Kidney tubule cell (primary cell): ENCODE results near the gene DPP4.
"Not testable (repeated sequence)": the region's sequence is repeated elsewhere in the genome, so short reads cannot be mapped to it uniquely, and the experiment has no call there.

Experiments
- DNase-seq: peaks from one replicate; pipeline ENCODE4 v3.0.0-alpha.2; 2018; ENCODE audit warnings: low spot score

DPP4 gene

DNA sequence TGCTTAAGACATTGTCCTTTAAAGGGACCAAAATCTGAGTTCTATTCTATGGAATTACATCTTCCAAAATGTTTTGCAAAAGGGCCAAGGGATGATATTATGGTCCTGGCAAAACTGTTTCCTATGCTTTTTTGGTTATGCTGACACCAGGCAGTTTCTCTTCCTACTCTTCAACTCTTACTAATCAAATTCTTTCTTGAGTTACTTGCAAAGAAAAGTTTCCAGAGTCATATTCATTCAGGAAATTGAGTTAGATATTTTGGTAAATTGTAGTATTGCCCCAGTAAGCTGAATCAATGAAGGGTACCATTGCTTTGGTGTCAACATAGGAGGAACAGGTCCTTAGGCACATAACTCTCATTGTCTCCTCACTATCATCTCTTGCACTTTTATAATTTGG lies 118.8 kb downstream of the DPP4 start:
- no peak for DNase-seq

DNA sequence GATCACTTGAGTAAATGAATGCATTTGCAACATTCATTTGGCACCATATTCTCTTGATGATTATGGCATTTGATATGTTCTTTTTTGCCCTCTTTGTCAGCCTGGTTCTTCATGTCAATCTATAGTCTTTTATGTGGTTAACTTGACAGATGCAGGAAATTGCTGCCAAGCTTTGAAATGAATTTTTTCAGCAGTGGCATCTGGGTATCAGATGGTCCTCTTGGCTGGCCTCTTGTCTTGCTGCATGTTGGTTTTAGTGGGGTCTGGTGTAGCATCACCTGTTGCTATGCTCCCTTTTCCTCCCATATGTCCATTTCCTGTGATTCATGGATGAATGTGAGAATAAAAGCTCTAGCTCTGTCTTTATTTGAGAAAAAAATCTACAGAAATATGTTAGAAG lies 119.9 kb downstream of the DPP4 start:
- no peak for DNase-seq

DNA sequence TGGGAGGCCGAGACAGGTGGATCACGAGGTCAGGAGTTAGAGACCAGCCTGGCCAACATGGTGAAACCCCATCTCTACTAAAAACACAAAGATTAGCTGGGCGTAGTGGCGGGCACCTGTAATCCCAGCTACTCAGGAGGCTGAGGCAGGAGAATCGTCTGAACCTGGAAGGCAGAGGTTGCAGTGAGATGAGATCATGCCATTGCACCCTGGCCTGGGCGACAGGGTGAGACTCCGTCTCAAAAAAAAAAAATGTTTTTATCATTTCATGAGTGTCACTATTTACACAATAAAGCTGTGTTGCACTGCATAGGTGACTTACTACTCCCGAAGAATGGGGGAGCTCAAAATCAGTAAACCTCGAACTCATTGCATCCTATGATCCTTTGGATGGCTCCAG lies 120.6 kb downstream of the DPP4 start:
- DNase-seq = not testable (repeated sequence)

DNA sequence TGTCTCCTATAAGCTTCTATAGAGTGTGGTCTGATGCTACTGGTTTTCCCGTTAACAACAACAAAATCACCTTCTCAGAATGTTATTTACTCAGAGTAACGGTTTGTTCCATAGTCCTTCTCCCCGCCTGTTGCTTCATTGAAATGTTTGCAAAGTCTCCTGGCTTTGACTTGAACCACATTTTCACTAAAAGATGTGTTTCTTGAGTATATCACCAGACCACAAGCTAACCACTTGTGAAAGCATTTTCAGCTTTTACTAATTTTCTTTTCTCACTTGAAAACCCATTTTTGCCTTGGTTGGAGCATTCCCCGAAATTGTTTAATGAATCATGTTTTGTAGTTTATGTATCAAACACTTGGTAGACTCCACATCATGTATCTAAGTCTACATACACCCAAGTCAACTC lies 121.2 kb downstream of the DPP4 start:
- DNase-seq = no peak

GRCh38 chr2:161947836-161948235 lies 126.2 kb downstream of the DPP4 start:
- DNase-seq = no peak

DNA sequence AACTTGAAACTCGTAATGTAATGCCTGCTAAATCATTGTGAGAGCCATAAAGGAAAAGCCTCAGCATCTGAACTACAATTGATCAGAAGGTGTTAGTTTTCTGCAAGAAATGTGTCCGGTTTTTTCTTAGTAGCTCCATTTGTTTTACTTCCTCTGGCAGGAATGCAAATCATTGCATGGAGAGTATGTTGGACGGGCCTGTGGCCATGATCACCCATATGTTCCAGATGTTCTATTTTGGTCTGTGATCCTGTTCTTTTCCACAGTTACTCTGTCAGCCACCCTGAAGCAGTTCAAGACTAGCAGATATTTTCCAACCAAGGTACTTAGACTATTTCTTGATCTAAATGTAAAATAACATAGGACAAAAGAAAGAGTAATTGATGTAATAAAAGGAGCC lies 126.6 kb downstream of the DPP4 start:
- DNase-seq = no peak

DNA sequence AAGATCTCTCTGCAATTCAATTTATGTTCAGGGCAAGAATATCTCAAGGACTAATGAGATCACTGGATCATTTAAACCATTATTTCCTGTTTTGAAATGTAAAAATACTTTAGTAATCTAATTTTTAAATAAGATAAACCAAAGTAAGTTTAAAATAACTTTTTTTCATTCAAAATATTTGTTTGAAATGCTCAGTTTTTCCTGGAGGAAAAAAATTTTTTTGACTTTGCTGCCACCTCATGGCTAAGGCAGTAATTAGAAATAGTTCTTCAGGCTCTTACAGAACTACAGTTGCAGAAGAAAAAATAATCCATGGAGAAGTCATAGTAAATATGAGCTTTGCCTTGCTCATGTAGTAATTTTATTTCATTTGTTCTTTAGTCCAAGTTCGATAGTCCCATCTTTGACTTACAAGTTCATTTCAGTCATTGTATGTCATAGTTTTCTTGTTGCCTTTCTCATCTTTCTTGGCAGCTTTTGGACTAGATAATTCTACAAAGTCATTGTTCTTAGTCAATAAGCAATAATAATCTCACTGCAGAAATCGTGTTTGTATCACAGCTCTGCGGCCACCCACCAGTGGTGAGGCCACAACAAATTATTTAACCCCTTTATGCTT lies 127.4 kb downstream of the DPP4 start:
- DNase-seq = peak; percentile 45

DNA sequence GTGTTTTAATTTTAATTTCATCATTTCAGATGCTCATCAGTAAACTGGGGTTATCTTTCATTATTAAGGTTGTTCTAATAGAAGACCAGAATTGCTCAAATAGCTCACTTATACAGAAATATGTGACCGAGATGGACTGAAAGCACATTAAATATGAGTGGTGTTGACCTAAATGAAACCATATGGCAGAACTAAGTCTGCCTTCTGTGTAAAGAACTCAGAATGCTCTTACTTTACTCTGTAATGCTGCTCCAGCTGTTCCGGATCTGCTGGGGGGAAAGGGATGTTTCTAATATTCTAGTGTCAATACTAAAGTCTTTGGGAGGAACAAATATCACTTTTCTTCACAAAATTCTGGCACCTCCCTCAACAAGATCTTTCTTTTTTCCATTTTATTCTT lies 131.0 kb downstream of the DPP4 start:
- no peak for DNase-seq
